K562 (cell line): ENCODE data around the gene ECSIT.

ENCODE experiments used
- CTCF ChIP-seq, 3 experiments: IDR thresholded peaks in 2 of 3; conservative IDR thresholded peaks in 1 of 3; 2 replicates each; pipeline ENCODE4 v1.5.1; 2011 to 2012; ENCODE audit warnings: low read length in 3 of 3, mild to moderate bottlenecking in 3 of 3, control low read depth in 2 of 3, improper control_type of control experiment in 1 of 3, inconsistent platforms in 1 of 3, low read depth in 1 of 3, mixed read lengths in 1 of 3, moderate library complexity in 1 of 3; ENCODE audit not compliant: insufficient read depth in 2 of 3
- KDM2B ChIP-seq: fragments of 250-450 bp; sonication (Bioruptor Pico); IDR thresholded peaks from 2 replicates; pipeline ENCODE4 v1.8.0; 2021; ENCODE audit warnings: mild to moderate bottlenecking, moderate library complexity
- POLR2AphosphoS5 ChIP-seq: IDR thresholded peaks from 2 replicates; pipeline ENCODE4 v1.6.1; 2011; ENCODE audit warnings: mild to moderate bottlenecking, low read depth, low read length, moderate library complexity; ENCODE audit not compliant: control insufficient read depth, insufficient read depth
- PRDM10 ChIP-seq: fragments of 450-650 bp; IDR thresholded peaks from 2 replicates; pipeline ENCODE4 v1.6.1; 2018; ENCODE audit not compliant: partially characterized antibody
- RCOR1 ChIP-seq, 2 experiments: IDR thresholded peaks; 2 replicates each; pipeline ENCODE4 v1.6.1; 2012; ENCODE audit warnings: low read depth in 2 of 2, low read length in 2 of 2, borderline replicate concordance in 1 of 2, improper control_type of control experiment in 1 of 2
- ZNF212 ChIP-seq: fragments of 450-650 bp; formaldehyde crosslinking; IDR thresholded peaks from 2 replicates; pipeline ENCODE4 v1.4.0; 2020; ENCODE audit warnings: mild to moderate bottlenecking
- ZNF639 ChIP-seq, 2 experiments: fragments of 200-800 bp in 1 of 2; sonication (Bioruptor generic) in 1 of 2; sonication (generic) in 1 of 2; formaldehyde crosslinking in 1 of 2; IDR thresholded peaks in 1 of 2; conservative IDR thresholded peaks in 1 of 2; 2 replicates each; pipeline versions ENCODE4 v1.5.0 to v1.6.1; 2016 to 2020; ENCODE audit warnings: missing compliant biosample characterization in 1 of 2, missing genetic modification characterization in 1 of 2, missing genetic modification reagents in 1 of 2

GRCh38 chr19:11552666-11553372 lies 23.9 kb upstream of the ECSIT start:
- TF ChIP-seq CTCF (IDR thresholded peaks at IDR 0.05 in 2 of 3, conservative IDR thresholded peaks at IDR 0.05 in 1 of 3; ENCODE audit: insufficient read depth in 2 of 3, low read depth in 1 of 3, low read length in 3 of 3), result no peak
- TF ChIP-seq PRDM10, result no peak
- no peak for TF ChIP-seq POLR2AphosphoS5
- TF ChIP-seq RCOR1 (IDR thresholded peaks at IDR 0.05; ENCODE audit: borderline replicate concordance in 1 of 2, low read depth in 2 of 2, low read length in 2 of 2), result no peak
- no peak for TF ChIP-seq KDM2B (CRISPR knock-in tag)
- no peak for TF ChIP-seq ZNF212
- TF ChIP-seq ZNF639 (CRISPR knock-in tag; conservative IDR thresholded peaks at IDR 0.05 in 1 of 2, IDR thresholded peaks at IDR 0.05 in 1 of 2), result no peak
